Neural progenitor cell (in vitro differentiated cells): ENCODE measurements around the gene SEMA3D.

Experiments used
- EZH2 ChIP-seq: fragments of 200-600 bp; sonication (generic); IDR thresholded peaks from 2 replicates; pipeline ENCODE4 v1.6.1; 2017; ENCODE audit warnings: antibody characterized with exemption, mild to moderate bottlenecking, moderate library complexity
- TF ChIP-seq, protein P1 (sequence below): fragments of 200-600 bp; sonication (generic); IDR thresholded peaks from 2 replicates; pipeline ENCODE4 v1.5.1; 2017; ENCODE audit warnings: antibody characterized with exemption, mild to moderate bottlenecking

DNA sequence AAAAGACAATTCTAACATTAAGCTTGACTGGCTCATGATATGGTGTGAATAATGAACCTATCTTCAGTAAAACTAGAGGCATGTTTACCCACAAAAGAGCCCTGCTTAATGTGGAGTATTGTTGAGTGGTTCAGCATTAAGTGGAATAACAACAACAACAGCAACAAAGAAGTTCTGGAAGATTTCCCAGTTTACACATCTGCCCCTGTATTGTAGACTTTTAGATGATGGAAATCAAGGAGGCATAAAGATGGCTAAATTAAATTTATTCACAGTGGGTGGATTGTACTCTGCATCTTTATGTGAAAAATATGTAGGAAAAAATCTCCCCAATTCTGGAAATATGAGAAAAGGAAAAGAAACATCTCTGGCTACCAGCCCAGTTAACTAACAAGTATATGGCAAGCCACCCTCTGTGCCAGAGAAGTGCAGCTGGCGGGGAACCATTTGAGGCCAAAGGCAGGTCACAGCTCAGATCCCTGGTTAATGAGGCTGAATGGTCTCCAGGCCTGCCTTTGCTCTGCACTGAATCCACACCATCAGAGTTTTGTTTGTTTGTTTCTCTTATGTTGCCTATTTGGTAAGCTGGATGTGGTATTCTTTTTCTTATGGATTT is 186.0 kb downstream of the SEMA3D start:
- TF ChIP-seq, protein P1, sequence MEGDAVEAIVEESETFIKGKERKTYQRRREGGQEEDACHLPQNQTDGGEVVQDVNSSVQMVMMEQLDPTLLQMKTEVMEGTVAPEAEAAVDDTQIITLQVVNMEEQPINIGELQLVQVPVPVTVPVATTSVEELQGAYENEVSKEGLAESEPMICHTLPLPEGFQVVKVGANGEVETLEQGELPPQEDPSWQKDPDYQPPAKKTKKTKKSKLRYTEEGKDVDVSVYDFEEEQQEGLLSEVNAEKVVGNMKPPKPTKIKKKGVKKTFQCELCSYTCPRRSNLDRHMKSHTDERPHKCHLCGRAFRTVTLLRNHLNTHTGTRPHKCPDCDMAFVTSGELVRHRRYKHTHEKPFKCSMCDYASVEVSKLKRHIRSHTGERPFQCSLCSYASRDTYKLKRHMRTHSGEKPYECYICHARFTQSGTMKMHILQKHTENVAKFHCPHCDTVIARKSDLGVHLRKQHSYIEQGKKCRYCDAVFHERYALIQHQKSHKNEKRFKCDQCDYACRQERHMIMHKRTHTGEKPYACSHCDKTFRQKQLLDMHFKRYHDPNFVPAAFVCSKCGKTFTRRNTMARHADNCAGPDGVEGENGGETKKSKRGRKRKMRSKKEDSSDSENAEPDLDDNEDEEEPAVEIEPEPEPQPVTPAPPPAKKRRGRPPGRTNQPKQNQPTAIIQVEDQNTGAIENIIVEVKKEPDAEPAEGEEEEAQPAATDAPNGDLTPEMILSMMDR, result no peak
- no peak for TF ChIP-seq EZH2
